ENCODE results near the gene SNRPA. TPM values are rescaled to one million over a fixed set of nuclear protein-coding genes. Genes with fewer than 3 reads are reported as not detected.

Gene SNRPA
- polyA plus RNA-seq, 1 of the 3 experiments (the other 2 are of a cell fraction) = 121 TPM

GRCh38 chr19:40774916-40775631, 24.1 kb downstream of the SNRPA start, which contains the start of gene MIA:
MIA (plus strand) TSS chr19:40775521; CDS start chr19:40775543, 22 bp downstream.
- no peak within 1 kb of the TSS for H3K4me3 ChIP-seq (ENCODE audit: low read depth in 2 of 2, low read length in 1 of 2)
- H3K9me2 ChIP-seq = no peaks in the 10 kb centered on the region
- 88% methylated on average over 9 of the region's 9 CpGs for WGBS (ENCODE audit: low lambda C conversion rate)
- H3K27ac ChIP-seq (ENCODE audit: low read depth in 2 of 2, low read length in 1 of 2) = no peak within 1 kb of the TSS
- H3K4me2 ChIP-seq = no peak within 1 kb of the TSS
- no peaks in the 10 kb centered on the region for H3K9me3 ChIP-seq
- no peaks in the 10 kb centered on the region for H4K20me1 ChIP-seq (ENCODE audit: insufficient read depth)
- H2AFZ ChIP-seq (ENCODE audit: low read depth) = no peak within 1 kb of the TSS
- H3K27me3 ChIP-seq (ENCODE audit: insufficient read depth) = no peaks in the 10 kb centered on the region
- no peak for DNase-seq
- H3K36me3 ChIP-seq (replicated peaks in 1 of 2; ENCODE audit: control insufficient read depth in 1 of 2, insufficient read depth in 2 of 2, low read length in 1 of 2) = no peaks in the 10 kb centered on the region
- ChIA-PET POLR2A (no interaction called here), CTCF (interaction anchor here (1.0 to 1.6 kb wide), 2 partner anchors 32 to 44 kb away, joined by 3 to 5 read pairs; no protein-coding TSS in a partner anchor)
- peaks cover 13% of the 10 kb centered on the region for H3F3A ChIP-seq (replicated peaks; ENCODE audit: insufficient read depth)
- TF ChIP-seq PBX3 (IDR thresholded peaks at IDR 0.05) (no peak), RFX5 (IDR thresholded peaks at IDR 0.05; ENCODE audit: low read length) (no peak), FOXJ3 (CRISPR knock-in tag; IDR thresholded peaks at IDR 0.05) (no peak), RXRA (IDR thresholded peaks at IDR 0.05; ENCODE audit: borderline replicate concordance, low read depth) (no peak), USF1 (IDR thresholded peaks at IDR 0.05; ENCODE audit: borderline replicate concordance, low read depth) (no peak), TCF12 (IDR thresholded peaks at IDR 0.05) (no peak), POLR2AphosphoS5 (IDR thresholded peaks at IDR 0.05; ENCODE audit: low read depth, low read length) (no peak), MAX (IDR thresholded peaks at IDR 0.05; ENCODE audit: low read depth) (no peak), SIN3A (IDR thresholded peaks at IDR 0.05; ENCODE audit: borderline replicate concordance, low read depth, low read length) (no peak), MXI1 (IDR thresholded peaks at IDR 0.05; ENCODE audit: low read depth, low read length) (no peak), RAD21 (IDR thresholded peaks at IDR 0.05; ENCODE audit: low read length) (no peak), IRF3 (IDR thresholded peaks at IDR 0.05; ENCODE audit: low read depth, low read length) (no peak), TEAD4 (IDR thresholded peaks at IDR 0.05; ENCODE audit: borderline replicate concordance, insufficient read depth) (no peak), GABPA (IDR thresholded peaks at IDR 0.05; ENCODE audit: low read depth) (no peak), ELF1 (IDR thresholded peaks at IDR 0.05) (no peak), CHD2 (IDR thresholded peaks at IDR 0.05; ENCODE audit: low read length, partially characterized antibody) (no peak)
- peaks cover 6 to 9% of the 10 kb centered on the region in 2 experiments; a peak in 2 of 4 replicates for H3K4me1 ChIP-seq (ENCODE audit: control insufficient read depth in 1 of 2, insufficient read depth in 2 of 2, low read depth in 1 of 2, low read length in 1 of 2)
- peaks cover 10% of the 10 kb centered on the region; the same call in 1 of the 2 replicates for H3K79me2 ChIP-seq (ENCODE audit: insufficient read depth)
- no peak within 1 kb of the TSS for H3K9ac ChIP-seq
